ENCODE results near the gene B4GALNT1.
"Not testable (repeated sequence)": the region's sequence is repeated elsewhere in the genome, so short reads cannot be mapped to it uniquely, and the experiment has no call there.

B4GALNT1 gene

DNA sequence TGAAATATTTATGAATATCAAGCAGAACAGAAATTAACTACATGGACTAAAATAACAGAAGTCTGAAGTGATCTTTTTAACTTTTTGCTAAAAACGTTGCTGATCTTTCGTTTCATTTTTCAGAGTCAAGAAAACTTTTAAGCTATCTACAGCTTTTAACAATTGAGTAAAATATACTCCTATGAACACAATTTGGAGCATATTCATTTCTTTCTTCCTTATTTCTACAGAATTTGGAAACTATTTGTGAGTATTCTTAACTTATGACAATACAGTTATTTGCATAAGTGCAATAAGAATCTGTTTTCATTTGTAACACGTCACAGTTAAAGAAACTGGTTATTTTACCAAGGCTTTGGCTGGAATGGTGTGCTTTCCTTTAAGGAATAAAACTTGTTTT is 21.0 kb upstream of the B4GALNT1 start:
- Histone ChIP-seq H3K36me3 (ENCODE audit: insufficient read depth, low read length) (no peaks in the 10 kb centered on the region), H3K9me3 (ENCODE audit: control insufficient read depth, insufficient read depth, low read length) (peaks cover under 1% of the 10 kb centered on the region; the same call in 1 of the 2 replicates), H3K4me1 (ENCODE audit: insufficient read depth, low read length) (no peaks in the 10 kb centered on the region), H3K9ac (ENCODE audit: low read depth, low read length) (no peak overlapping the region)

DNA sequence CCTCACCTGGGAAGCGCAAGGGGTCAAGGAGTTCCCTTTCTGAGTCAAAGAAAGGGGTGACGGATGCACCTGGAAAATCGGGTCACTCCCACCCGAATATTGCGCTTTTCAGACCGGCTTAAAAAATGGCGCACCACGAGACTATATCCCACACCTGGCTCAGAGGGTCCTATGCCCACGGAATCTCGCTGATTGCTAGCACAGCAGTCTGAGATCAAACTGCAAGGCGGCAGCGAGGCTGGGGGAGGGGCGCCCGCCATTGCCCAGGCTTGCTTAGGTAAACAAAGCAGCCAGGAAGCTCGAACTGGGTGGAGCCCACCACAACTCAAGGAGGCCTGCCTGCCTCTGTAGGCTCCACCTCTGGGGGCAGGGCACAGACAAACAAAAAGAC is 13.7 kb upstream of the B4GALNT1 start:
- not testable (repeated sequence) for H3K9me3 ChIP-seq (ENCODE audit: control insufficient read depth, insufficient read depth, low read length); H3K9ac ChIP-seq (ENCODE audit: low read depth, low read length); H3K36me3 ChIP-seq (ENCODE audit: insufficient read depth, low read length); H3K4me1 ChIP-seq (ENCODE audit: insufficient read depth, low read length)

DNA sequence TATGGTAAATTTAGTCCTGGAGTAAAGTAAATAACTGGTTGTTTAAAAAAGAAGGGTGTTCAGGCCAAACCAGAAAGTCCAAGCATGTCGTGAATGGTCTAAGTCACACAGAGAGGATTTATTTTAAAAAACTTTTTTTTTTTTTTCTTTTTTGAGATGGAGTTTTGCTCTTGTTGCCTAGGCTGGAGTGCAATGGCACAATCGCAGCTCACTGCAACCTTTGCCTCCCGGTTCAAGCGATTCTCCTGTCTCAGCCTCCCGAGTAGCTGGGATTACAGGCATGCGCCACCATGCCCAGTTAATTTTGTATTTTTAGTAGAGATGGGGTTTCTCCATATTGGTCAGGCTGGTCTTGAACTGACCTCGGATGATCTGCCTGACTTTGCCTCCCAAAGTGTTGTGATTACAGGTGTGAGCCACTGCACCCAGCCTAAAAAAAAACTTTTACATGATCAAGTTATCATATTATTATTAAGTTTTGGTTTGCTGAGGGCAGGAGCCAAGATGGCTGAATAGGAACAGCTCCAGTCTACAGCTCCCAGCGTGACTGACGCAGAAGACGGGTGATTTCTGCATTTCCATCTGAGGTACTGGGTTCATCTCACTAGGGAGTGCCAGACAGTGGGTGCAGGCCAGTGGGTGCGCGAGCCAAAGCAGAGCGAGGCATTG is 13.1 kb upstream of the B4GALNT1 start:
- not testable (repeated sequence) for H3K9me3 ChIP-seq (ENCODE audit: control insufficient read depth, insufficient read depth, low read length); H3K36me3 ChIP-seq (ENCODE audit: insufficient read depth, low read length); H3K4me1 ChIP-seq (ENCODE audit: insufficient read depth, low read length); H3K9ac ChIP-seq (ENCODE audit: low read depth, low read length)

DNA sequence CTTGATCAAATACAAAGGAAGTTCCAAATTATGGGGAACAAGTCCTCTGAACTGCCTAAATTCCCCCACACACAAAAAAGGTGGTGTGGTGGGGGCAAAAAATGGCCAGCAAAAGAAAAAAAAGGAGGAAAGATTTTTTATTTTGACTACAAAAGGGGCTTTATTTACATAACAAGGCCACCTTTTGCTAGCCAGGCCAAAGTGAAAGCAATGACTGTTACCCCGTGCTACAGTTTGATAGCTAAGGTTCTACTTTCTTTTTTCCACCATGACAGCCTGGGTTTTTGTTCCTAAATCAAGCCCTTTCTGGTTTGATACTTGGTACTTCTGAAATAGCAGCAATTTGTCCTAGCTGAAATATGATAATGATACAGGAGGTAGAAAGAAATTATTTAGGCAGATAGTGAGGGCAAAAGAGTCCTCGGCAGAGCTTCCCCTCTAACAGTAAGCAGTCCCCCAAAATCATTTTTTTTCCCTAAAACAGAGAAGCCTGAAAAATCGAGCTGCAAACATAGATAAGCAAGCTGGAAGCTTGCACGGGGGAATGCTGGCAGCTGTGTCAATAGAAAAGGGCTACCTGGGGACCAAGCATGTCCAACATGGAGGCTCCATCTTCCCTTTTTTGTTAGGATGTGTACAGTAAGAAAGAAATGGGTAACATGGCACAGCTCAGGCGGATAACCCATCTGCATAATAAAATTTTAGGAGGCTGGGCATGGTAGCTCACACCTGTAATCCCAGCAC is 8.9 kb upstream of the B4GALNT1 start:
- H3K36me3 ChIP-seq (ENCODE audit: insufficient read depth, low read length) = no peaks in the 10 kb centered on the region
- H3K4me1 ChIP-seq (ENCODE audit: insufficient read depth, low read length) = peaks cover 3% of the 10 kb centered on the region
- no peaks in the 10 kb centered on the region; the same call in 1 of the 2 replicates for H3K9me3 ChIP-seq (ENCODE audit: control insufficient read depth, insufficient read depth, low read length)
- no peak overlapping the region for H3K9ac ChIP-seq (ENCODE audit: low read depth, low read length)

DNA sequence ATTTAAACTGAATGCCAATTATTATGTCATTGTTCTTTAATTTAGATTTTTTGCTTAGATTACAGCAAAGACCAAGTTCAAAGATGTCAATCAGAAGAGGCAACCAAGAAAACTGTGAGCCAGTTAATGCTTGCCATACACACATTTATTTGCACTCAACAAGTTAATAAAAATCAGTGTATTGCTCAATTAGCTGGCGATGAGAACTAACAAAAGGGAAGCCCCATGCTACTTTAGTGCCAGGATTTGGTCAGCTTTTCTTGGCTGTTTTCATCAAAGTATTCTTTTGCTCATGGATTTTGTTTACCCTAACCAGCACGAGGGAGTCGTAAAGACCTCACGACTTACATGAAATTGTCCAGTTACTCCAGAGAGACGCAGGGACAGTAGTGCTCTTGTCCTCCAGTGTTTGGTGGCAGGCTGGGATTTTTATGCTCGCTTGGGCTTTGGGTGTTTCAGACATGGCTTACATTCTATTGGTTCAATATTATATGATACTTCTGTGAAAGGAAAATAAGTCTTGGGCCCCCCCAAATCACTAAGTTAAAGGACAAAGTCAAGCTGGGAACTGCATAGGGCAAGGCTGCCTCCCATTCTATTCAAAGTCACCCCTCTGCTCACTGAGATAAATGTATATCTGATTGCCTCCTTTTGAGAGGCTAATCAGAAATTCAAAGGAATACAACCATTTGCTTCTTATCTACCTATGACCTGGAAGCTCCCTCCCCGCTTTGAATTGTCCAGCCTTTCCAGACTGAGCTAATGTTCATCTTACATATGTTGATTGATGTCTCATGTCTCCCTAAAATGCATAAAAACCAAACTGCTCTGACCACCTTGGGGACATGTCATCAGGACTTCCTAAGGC is 7.4 kb upstream of the B4GALNT1 start:
- no peak overlapping the region for H3K9ac ChIP-seq (ENCODE audit: low read depth, low read length)
- no peaks in the 10 kb centered on the region for H3K36me3 ChIP-seq (ENCODE audit: insufficient read depth, low read length)
- no peaks in the 10 kb centered on the region; the same call in 1 of the 2 replicates for H3K9me3 ChIP-seq (ENCODE audit: control insufficient read depth, insufficient read depth, low read length)
- peaks cover 3% of the 10 kb centered on the region for H3K4me1 ChIP-seq (ENCODE audit: insufficient read depth, low read length)

DNA sequence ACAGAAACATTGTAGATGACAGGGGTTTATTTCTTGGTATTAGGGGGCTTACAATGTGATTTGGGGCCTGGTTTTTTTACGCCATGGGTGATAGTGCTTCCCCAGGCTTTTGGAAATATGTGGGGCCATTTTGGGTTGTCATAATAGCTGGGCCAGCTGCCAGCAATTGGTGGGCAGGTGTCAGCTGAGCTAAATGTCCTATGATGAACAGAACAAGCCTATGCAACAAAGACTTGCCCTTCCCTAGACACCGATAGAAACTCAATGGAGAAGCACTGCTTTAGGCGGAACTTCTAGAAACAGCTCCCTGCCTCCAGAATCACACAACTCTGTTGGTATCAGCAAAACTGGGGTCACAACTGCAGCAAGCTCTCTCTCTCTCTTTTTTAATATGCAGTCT is 5.1 kb upstream of the B4GALNT1 start:
- Histone ChIP-seq H3K4me1 (ENCODE audit: insufficient read depth, low read length) (peaks cover 3% of the 10 kb centered on the region), H3K9ac (ENCODE audit: low read depth, low read length) (no peak overlapping the region), H3K36me3 (ENCODE audit: insufficient read depth, low read length) (no peaks in the 10 kb centered on the region), H3K9me3 (ENCODE audit: control insufficient read depth, insufficient read depth, low read length) (no peaks in the 10 kb centered on the region)

DNA sequence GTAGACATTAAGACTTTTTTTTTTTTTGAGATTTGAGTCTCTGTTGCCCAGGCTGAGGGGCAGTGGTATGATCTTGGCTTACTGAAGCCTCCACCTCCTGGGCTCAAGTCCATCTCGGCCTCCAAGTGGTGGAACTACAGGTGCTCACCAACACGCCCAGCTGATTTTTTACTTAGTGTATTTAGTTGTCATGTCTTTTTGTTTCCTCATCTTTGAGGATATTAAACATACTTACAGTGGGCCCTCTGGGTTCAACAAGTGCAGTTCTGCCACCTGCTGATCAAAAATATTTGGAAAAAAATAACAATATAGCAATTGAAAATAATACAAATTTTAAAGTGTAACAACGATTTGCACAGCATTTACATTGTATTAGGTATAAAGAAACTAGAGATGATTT is 4.4 kb upstream of the B4GALNT1 start:
- Histone ChIP-seq H3K9me3 (ENCODE audit: control insufficient read depth, insufficient read depth, low read length) (no peaks in the 10 kb centered on the region), H3K36me3 (ENCODE audit: insufficient read depth, low read length) (no peaks in the 10 kb centered on the region), H3K9ac (ENCODE audit: low read depth, low read length) (no peak overlapping the region), H3K4me1 (ENCODE audit: insufficient read depth, low read length) (peaks cover 3% of the 10 kb centered on the region)

DNA sequence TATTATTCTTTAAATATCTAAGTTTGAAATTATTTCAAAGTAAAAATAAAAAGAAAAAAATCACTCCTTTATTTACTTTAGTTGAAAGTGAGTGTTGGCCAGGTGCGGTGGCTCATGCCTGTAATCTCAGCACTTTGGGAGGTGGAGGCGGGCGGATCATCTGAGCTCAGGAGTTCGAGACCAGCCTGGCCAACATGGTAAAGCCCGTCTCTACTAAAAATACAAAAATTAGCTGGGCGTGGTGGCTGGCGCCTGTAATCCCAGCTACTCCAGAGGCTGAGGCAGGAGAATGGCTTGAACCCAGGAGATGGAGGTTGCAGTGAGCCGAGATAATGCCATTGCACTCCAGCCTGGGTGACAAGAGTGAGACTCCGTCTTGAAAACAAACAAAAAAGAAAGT is 3.7 kb upstream of the B4GALNT1 start:
- not testable (repeated sequence) for H3K4me1 ChIP-seq (ENCODE audit: insufficient read depth, low read length); H3K36me3 ChIP-seq (ENCODE audit: insufficient read depth, low read length); H3K9me3 ChIP-seq (ENCODE audit: control insufficient read depth, insufficient read depth, low read length); H3K9ac ChIP-seq (ENCODE audit: low read depth, low read length)

DNA sequence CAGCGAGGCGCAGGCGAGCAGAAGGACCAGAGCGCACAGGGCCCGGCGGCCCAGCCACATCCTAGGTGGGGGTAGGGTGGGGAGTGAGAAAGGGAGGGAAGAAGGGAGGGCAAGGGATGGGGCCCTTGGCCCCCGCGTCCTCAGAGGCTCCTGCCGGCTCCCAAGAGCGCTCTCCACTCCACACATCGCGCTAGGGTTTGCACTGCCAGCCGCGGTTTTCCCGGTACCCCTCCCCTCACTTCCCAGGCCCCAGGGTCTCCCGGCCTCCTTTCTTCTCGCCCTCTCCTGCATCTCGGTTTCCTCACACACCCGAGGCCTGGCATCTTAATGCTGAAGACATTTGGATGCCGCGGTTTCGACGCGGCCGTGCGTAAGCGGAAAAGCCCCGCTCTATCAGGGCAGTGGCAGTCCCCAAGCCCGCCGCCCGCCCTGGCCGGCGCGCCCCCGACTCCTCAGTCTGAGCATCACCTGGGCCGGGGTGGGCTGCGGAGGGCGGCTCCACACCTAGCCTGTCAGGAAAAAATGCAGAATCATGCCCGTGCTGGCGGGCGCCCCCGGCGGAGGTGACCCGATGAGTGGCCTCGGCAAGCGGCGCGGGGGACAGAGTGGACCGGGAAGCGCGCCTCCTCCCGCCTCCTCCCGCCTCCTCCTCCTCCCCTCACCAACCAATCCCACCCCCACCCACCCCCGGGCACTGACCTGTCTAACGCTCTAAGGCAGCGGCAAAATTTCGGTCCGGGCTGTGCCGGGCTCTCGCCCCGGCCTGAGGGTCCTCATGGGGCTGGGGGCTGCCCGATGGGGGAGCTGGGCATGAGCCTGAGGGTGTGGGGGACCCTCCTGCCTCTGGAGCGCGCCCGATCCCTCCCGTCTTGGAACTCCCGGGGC is 686 bp downstream of the B4GALNT1 start:
- Histone ChIP-seq H3K9me3 (ENCODE audit: control insufficient read depth, insufficient read depth, low read length) (no peaks in the 10 kb centered on the region), H3K9ac (ENCODE audit: low read depth, low read length) (peak overlapping the region; percentile 55; the same call in 1 of the 2 replicates)

DNA sequence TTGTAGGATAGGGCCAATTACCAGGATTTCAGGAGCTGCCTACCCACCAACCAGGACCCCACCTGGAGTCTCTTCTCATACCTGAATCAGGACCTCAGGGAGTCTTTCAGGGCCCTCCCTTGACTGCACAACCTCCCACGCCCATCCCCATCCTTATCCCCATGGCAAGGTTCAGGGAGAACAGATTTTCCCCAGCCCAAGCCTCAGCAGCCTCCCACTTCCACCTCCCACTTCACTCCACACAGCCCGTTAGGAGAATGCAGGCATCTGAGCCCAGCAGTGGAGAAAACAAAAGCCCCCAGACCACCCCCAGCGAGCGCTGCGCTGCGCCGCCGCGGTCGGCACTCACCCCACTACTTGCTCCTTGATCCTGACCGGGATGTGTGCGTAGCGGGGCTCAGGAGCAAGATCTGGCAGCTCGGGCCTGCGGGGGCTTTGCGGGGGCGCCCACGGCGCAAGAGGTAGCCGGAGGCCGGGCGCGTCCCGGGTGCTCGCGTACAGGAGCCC is 1.4 kb downstream of the B4GALNT1 start:
- Histone ChIP-seq H3K9ac (ENCODE audit: low read depth, low read length) (peak overlapping the region; percentile 55; the same call in 1 of the 2 replicates), H3K36me3 (ENCODE audit: insufficient read depth, low read length) (no peaks in the 10 kb centered on the region)

More for the DNA sequence above, 686 bp downstream of the B4GALNT1 start:
- H3K36me3 ChIP-seq (ENCODE audit: insufficient read depth, low read length) = no peaks in the 10 kb centered on the region
- H3K4me1 ChIP-seq (ENCODE audit: insufficient read depth, low read length) = peaks cover 4% of the 10 kb centered on the region; the same call in 1 of the 2 replicates

DNA sequence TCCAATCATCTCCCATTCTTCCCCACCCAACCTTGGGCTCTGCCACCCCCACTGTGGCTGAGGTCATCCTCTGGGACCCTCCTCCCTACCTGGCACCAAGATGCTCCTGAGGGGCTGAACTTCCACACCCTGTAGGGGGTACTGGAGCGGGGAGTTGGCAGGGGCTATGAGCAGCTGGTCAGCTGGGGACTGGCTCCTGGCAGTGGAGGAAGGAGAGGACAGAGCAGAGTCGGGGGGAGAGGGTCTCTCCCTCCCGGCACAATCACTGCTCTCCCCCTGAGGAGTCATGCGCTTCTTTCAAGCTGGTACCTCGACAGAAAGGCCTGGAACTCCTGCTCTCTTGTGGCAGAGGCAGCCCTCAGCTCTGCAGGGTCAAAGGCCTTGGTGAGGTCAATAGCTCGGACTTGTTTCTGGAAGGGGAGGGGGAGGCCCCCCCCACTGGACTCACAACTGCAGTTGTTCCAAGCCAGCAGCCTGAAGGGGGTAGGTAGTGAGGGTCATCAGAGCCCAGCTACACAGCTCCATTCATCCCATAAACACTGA is 2.0 kb downstream of the B4GALNT1 start:
- Histone ChIP-seq H3K4me1 (ENCODE audit: insufficient read depth, low read length) (peaks cover 4% of the 10 kb centered on the region; the same call in 1 of the 2 replicates), H3K9me3 (ENCODE audit: control insufficient read depth, insufficient read depth, low read length) (no peaks in the 10 kb centered on the region), H3K9ac (ENCODE audit: low read depth, low read length) (no peak overlapping the region), H3K36me3 (ENCODE audit: insufficient read depth, low read length) (no peaks in the 10 kb centered on the region)

More for the DNA sequence above, 1.4 kb downstream of the B4GALNT1 start:
- H3K4me1 ChIP-seq (ENCODE audit: insufficient read depth, low read length) = peaks cover 4% of the 10 kb centered on the region; the same call in 1 of the 2 replicates
- no peaks in the 10 kb centered on the region for H3K9me3 ChIP-seq (ENCODE audit: control insufficient read depth, insufficient read depth, low read length)

DNA sequence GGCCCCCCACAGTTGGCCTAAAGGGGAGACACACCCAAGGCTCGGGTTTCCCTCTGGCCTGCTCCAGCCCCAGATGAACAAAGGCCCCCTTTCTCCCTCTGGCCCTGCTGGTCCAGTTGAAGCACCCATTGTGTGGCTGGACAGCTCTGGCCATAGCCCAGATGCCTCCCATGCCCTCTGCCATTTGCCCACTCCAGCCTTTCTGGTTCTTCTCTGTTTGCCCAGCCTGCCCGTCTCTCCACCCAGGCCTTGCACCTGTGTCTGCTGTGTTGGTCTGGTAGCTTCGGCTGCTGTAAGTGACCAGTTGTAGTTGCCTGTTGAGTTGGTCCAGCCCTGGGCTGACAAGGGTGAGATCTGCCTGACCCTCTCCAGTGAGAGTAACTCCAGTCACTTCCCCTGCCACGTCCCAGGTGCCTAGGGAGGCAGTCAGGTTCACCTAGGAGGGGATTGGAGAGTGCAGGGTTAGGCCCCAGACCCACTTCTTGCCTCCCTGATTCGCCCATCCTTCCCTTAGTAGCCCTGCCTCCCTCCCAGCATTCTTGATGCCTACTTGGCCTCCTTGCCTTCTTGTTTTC is 3.0 kb downstream of the B4GALNT1 start:
- Histone ChIP-seq H3K4me1 (ENCODE audit: insufficient read depth, low read length) (peaks cover 4% of the 10 kb centered on the region; the same call in 1 of the 2 replicates), H3K36me3 (ENCODE audit: insufficient read depth, low read length) (no peaks in the 10 kb centered on the region), H3K9ac (ENCODE audit: low read depth, low read length) (no peak overlapping the region), H3K9me3 (ENCODE audit: control insufficient read depth, insufficient read depth, low read length) (no peaks in the 10 kb centered on the region)

All from ES-I3 (cell line).